Stimulated activated CD8-positive, alpha-beta memory T cell treated with anti-CD3 and anti-CD28 coated beads, Interleukin-2, amount 100 ng/mL, for 1 hour (primary cell): ENCODE results near the gene GAL.
"Not testable (repeated sequence)": the region's sequence is repeated elsewhere in the genome, so short reads cannot be mapped to it uniquely, and the experiment has no call there.

Source experiments
- DNase-seq, 2 donors: peaks; one replicate each; pipeline ENCODE4 v3.0.0-alpha.2; 2020; ENCODE audit warnings: low read depth in 2 of 2

The GAL gene

GRCh38 chr11:68684385-68685356 is at the start of gene GAL:
Gene GAL, plus strand, starts transcription at chr11:68684544. Its CDS starts 380 bp downstream, at chr11:68684924.
- no peak for DNase-seq

GRCh38 chr11:68634606-68635005 is 49.7 kb upstream of the GAL start:
- DNase-seq: not testable (repeated sequence)

- DNase-seq: not testable (repeated sequence)
Measured at GRCh38 chr11:68635172-68635571, 49.2 kb upstream of the GAL start.

GRCh38 chr11:68635883-68636282 is 48.5 kb upstream of the GAL start:
- not testable (repeated sequence) for DNase-seq

GRCh38 chr11:68639322-68639721 is 45.0 kb upstream of the GAL start:
- DNase-seq: not testable (repeated sequence)

GRCh38 chr11:68641880-68642279 is 42.5 kb upstream of the GAL start:
- no peak for DNase-seq

- DNase-seq: no peak
Measured at GRCh38 chr11:68643585-68643984, 40.8 kb upstream of the GAL start.

GRCh38 chr11:68646832-68647231 is 37.5 kb upstream of the GAL start:
- no peak for DNase-seq

GRCh38 chr11:68649851-68650555 is 34.3 kb upstream of the GAL start:
- DNase-seq: no peak

- no peak for DNase-seq
Measured at GRCh38 chr11:68650801-68651200, 33.5 kb upstream of the GAL start.

GRCh38 chr11:68651208-68651984 is 32.9 kb upstream of the GAL start:
- no peak for DNase-seq

GRCh38 chr11:68651985-68652682 is 32.2 kb upstream of the GAL start:
- no peak for DNase-seq

- DNase-seq: no peak
Measured at GRCh38 chr11:68652683-68653156, 31.6 kb upstream of the GAL start.

GRCh38 chr11:68653486-68654430 is 30.6 kb upstream of the GAL start:
- no peak for DNase-seq

GRCh38 chr11:68654978-68655377 is 29.4 kb upstream of the GAL start:
- no peak for DNase-seq

GRCh38 chr11:68655406-68655805 is 28.9 kb upstream of the GAL start:
- no peak for DNase-seq

- DNase-seq: no peak
Measured at GRCh38 chr11:68655806-68656205, 28.5 kb upstream of the GAL start.

GRCh38 chr11:68657021-68657780 is 27.1 kb upstream of the GAL start:
- DNase-seq: no peak

- no peak for DNase-seq
Measured at GRCh38 chr11:68658097-68658496, 26.2 kb upstream of the GAL start.
